ENCODE data around the gene MACROD1.

The MACROD1 gene

DNA sequence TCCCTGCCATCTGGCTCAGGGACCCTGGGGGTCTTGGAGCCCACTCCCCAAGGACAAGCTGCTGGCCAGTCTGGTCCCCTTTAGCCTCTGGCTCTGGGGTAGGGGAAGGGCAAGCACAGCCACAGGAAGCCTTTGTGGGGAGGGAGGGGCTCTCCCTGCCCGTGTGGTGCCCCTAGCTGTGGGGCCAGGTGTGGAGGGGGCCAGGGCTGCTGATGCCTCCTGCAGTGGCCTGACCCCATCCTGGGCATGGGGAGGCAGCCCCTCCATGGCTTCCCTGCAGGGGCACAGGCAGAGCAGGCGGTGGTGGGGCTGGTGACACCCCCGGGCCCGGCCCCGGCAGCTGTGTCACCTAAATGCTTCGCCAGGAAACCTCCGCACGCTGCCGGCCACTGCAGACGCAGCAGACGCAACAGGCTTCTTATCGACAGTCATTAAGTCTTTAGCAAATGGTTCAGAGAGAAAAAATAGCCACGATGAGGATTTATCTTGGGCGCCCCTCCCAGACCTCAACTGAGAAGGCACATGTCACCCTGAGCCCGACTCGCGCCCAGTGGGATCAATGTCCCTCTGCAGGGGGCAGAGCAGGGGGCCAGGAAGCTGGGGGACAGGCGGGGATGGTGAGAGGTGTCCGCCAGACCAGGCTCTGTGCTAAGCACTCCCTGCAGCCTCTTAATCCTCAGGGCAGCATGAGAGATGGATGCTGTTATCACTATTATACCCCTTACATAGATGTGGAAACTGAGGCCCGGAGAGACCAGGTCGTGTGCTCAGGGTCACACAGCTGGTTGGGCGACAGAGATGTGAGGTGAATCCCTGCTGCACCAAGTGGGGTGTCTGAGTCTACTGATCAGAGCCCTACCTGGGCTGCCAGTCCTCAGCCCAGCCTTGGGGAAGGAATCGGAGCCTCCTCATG, 96.3 kb downstream of the MACROD1 start:
- H3K36me3 ChIP-seq (ENCODE audit: low read length), result no peaks in the 10 kb centered on the region
- H3K4me3 ChIP-seq (ENCODE audit: insufficient read depth, low read length, poor library complexity, severe bottlenecking), result no peak overlapping the region
- no peaks in the 10 kb centered on the region for H3K27me3 ChIP-seq (ENCODE audit: low read length)
- H3K9me2 ChIP-seq (replicated peaks; ENCODE audit: insufficient read depth, low read length), result no peaks in the 10 kb centered on the region
- no peak overlapping the region for H3K4me2 ChIP-seq (ENCODE audit: low read depth, low read length, poor library complexity, severe bottlenecking)
- TF ChIP-seq, protein P1, sequence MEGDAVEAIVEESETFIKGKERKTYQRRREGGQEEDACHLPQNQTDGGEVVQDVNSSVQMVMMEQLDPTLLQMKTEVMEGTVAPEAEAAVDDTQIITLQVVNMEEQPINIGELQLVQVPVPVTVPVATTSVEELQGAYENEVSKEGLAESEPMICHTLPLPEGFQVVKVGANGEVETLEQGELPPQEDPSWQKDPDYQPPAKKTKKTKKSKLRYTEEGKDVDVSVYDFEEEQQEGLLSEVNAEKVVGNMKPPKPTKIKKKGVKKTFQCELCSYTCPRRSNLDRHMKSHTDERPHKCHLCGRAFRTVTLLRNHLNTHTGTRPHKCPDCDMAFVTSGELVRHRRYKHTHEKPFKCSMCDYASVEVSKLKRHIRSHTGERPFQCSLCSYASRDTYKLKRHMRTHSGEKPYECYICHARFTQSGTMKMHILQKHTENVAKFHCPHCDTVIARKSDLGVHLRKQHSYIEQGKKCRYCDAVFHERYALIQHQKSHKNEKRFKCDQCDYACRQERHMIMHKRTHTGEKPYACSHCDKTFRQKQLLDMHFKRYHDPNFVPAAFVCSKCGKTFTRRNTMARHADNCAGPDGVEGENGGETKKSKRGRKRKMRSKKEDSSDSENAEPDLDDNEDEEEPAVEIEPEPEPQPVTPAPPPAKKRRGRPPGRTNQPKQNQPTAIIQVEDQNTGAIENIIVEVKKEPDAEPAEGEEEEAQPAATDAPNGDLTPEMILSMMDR (IDR thresholded peaks at IDR 0.05; ENCODE audit: insufficient read depth, low read length, poor library complexity, severe bottlenecking), result no peak
- TF ChIP-seq EZH2phosphoT487 (conservative IDR thresholded peaks at IDR 0.05; ENCODE audit: low read length), result no peak
- H3F3A ChIP-seq (ENCODE audit: insufficient read depth), result no peaks in the 10 kb centered on the region
- no peaks in the 10 kb centered on the region for H3K79me2 ChIP-seq (ENCODE audit: insufficient read depth, low read length)
- H3K9me3 ChIP-seq (ENCODE audit: insufficient read depth, low read length), result no peaks in the 10 kb centered on the region
- no peak overlapping the region for H2AFZ ChIP-seq (ENCODE audit: low read depth, low read length, severe bottlenecking)
- no peak overlapping the region for H3K9ac ChIP-seq (ENCODE audit: low read length)
- no peaks in the 10 kb centered on the region for H4K20me1 ChIP-seq (ENCODE audit: low read depth, low read length)
- no peak overlapping the region for H3K27ac ChIP-seq (ENCODE audit: low read depth, low read length)

DNA sequence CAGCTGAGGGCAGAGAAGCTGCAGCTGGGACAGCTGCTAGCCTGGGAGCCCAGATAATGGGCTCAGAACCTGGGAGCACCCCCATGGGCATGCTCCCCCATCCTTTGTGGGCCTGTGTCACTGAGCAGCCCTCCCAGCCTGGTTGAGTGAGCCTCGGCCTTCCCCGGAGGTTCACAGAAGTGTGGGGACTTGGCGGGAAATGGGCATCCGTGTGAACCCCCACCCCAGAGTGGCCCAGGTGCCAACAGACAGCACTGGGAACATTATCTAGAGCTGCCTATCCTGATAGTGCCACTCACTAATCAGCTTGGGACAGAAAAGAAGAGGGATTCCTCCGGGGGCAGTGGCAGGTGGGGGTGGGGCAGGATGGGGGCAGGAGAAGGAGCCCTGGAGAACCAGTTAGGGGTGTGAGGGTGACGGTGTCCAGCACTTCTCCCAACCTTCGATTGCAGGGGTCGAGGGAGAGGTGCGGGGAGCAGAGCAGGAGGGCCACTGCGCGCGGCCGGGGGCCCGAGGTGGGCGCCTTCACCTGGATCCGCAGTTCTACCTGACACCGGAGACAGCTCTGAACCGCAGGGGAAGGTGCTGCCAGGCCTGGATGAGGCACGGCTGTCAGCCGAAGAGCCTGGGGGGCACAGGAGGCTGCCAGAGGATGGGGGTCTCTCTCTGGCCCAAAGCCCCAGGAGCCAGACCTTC, 97.1 kb downstream of the MACROD1 start:
- no peaks in the 10 kb centered on the region for H3K9me3 ChIP-seq (ENCODE audit: insufficient read depth, low read length)
- H3K9ac ChIP-seq (ENCODE audit: low read length), result no peak overlapping the region
- no peaks in the 10 kb centered on the region for H4K20me1 ChIP-seq (ENCODE audit: low read depth, low read length)
- H3K27ac ChIP-seq (ENCODE audit: low read depth, low read length), result no peak overlapping the region
- no peak overlapping the region for H3K4me2 ChIP-seq (ENCODE audit: low read depth, low read length, poor library complexity, severe bottlenecking)
- no peaks in the 10 kb centered on the region for H3K36me3 ChIP-seq (ENCODE audit: low read length)
- no peaks in the 10 kb centered on the region for H3F3A ChIP-seq (ENCODE audit: insufficient read depth)
- no peak overlapping the region for H2AFZ ChIP-seq (ENCODE audit: low read depth, low read length, severe bottlenecking)
- H3K9me2 ChIP-seq (replicated peaks; ENCODE audit: insufficient read depth, low read length), result no peaks in the 10 kb centered on the region
- no peak overlapping the region for H3K4me3 ChIP-seq (ENCODE audit: insufficient read depth, low read length, poor library complexity, severe bottlenecking)
- TF ChIP-seq, protein P1 (IDR thresholded peaks at IDR 0.05; ENCODE audit: insufficient read depth, low read length, poor library complexity, severe bottlenecking), result no peak
- no peak for TF ChIP-seq EZH2phosphoT487 (conservative IDR thresholded peaks at IDR 0.05; ENCODE audit: low read length)
- no peaks in the 10 kb centered on the region for H3K79me2 ChIP-seq (ENCODE audit: insufficient read depth, low read length)
- no peaks in the 10 kb centered on the region for H3K27me3 ChIP-seq (ENCODE audit: low read length)

DNA sequence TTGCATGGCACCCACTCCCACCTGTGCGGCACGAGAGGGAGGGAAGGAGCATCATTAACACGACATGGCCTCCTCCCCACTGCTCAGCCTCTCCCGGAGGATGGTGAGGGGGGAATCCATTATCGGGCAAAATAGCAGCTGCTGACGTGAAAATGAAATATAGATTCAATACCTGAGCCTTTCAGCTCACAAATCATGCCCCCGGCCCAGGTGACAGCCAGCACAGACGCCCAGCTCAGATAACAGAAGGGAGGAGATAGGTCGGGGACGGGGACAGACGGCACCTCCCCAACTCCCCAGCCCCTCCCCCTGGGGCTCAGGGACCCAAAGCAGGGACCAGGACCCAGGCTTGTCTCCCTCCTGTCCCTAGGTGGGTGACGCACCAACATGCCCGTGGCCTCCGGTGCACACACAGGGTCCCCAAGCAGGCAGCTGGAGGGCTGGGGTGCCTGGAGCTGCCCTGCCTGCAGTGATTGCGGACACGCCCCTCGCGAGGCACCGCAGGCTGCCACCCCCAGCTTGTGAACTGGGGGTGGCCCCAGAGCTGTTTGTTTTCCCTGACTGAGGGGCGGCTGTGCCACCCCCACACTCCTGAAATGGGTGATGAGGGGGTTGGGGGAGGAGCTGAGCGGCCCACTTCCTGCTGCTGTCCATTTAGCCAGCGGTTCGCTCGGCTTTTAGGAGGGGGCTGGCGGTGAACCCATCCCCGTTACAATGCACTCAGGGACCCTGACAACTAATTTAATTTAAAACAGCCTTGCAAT, 98.5 kb downstream of the MACROD1 start:
- Histone ChIP-seq H3K36me3 (ENCODE audit: low read length) (no peaks in the 10 kb centered on the region), H3K9me2 (replicated peaks; ENCODE audit: insufficient read depth, low read length) (no peaks in the 10 kb centered on the region), H3K27me3 (ENCODE audit: low read length) (no peaks in the 10 kb centered on the region), H2AFZ (ENCODE audit: low read depth, low read length, severe bottlenecking) (no peak overlapping the region), H3K4me3 (ENCODE audit: insufficient read depth, low read length, poor library complexity, severe bottlenecking) (no peak overlapping the region), H3F3A (ENCODE audit: insufficient read depth) (no peaks in the 10 kb centered on the region), H3K9ac (ENCODE audit: low read length) (no peak overlapping the region), H3K4me2 (ENCODE audit: low read depth, low read length, poor library complexity, severe bottlenecking) (no peak overlapping the region), H3K9me3 (ENCODE audit: insufficient read depth, low read length) (no peaks in the 10 kb centered on the region), H4K20me1 (ENCODE audit: low read depth, low read length) (no peaks in the 10 kb centered on the region), H3K27ac (ENCODE audit: low read depth, low read length) (no peak overlapping the region), H3K79me2 (ENCODE audit: insufficient read depth, low read length) (no peaks in the 10 kb centered on the region)
- TF ChIP-seq, protein P1 (IDR thresholded peaks at IDR 0.05; ENCODE audit: insufficient read depth, low read length, poor library complexity, severe bottlenecking), result no peak
- TF ChIP-seq EZH2phosphoT487 (conservative IDR thresholded peaks at IDR 0.05; ENCODE audit: low read length), result no peak
